Measurements from ENCODE around the gene ITIH3.

The ITIH3 gene

GRCh38 chr3:52843108-52843865, 48.7 kb downstream of the ITIH3 start:
- no peaks in the 10 kb centered on the region for H3K27me3 Mint-ChIP-seq
- CTCF ChIA-PET, result interaction anchor here (1.1 to 1.2 kb wide), 2 partner anchors 11 to 229 kb away, joined by 3 read pairs; no protein-coding TSS in a partner anchor
- no peaks in the 10 kb centered on the region for H3K9me3 Mint-ChIP-seq
- H3K27ac Mint-ChIP-seq, result no peak overlapping the region
- H3K4me1 Mint-ChIP-seq, result peaks cover 20% of the 10 kb centered on the region
- no peak for DNase-seq
- H3K4me3 Mint-ChIP-seq, result no peak overlapping the region
- peaks cover 8% of the 10 kb centered on the region for H3K36me3 Mint-ChIP-seq

- Mint-ChIP-seq H3K9me3 (no peaks in the 10 kb centered on the region), H3K27ac (no peak overlapping the region), H3K36me3 (peaks cover 8% of the 10 kb centered on the region)
Measured at GRCh38 chr3:52843881-52844280, 49.3 kb downstream of the ITIH3 start.

GRCh38 chr3:52844290-52844975, 49.8 kb downstream of the ITIH3 start:
- Mint-ChIP-seq H3K4me1 (peaks cover 9% of the 10 kb centered on the region), H3K36me3 (peaks cover 8% of the 10 kb centered on the region), H3K27ac (no peak overlapping the region), H3K27me3 (no peaks in the 10 kb centered on the region), H3K9me3 (no peaks in the 10 kb centered on the region), H3K4me3 (no peak overlapping the region)
- CTCF ChIA-PET, result interaction anchor here (1.1 to 1.2 kb wide), 3 partner anchors 88 to 227 kb away, joined by 3 to 4 read pairs (median 3); no protein-coding TSS in a partner anchor
- DNase-seq, result no peak

More at GRCh38 chr3:52843881-52844280, 49.3 kb downstream of the ITIH3 start:
- no peak for DNase-seq
- H3K4me3 Mint-ChIP-seq, result no peak overlapping the region
- H3K4me1 Mint-ChIP-seq, result peaks cover 14% of the 10 kb centered on the region
- CTCF ChIA-PET, result interaction anchor here (1.1 to 1.2 kb wide), 2 partner anchors 12 to 228 kb away, joined by 3 read pairs; no protein-coding TSS in a partner anchor
- no peaks in the 10 kb centered on the region for H3K27me3 Mint-ChIP-seq

- Mint-ChIP-seq H3K9me3 (no peaks in the 10 kb centered on the region), H3K27me3 (no peaks in the 10 kb centered on the region), H3K4me1 (peaks cover 4% of the 10 kb centered on the region), H3K36me3 (peaks cover 7% of the 10 kb centered on the region), H3K4me3 (no peak overlapping the region), H3K27ac (no peak overlapping the region)
- CTCF ChIA-PET, result interaction anchor here (1.1 to 1.8 kb wide), 4 partner anchors 13 to 226 kb away, joined by 3 to 4 read pairs (median 4); no protein-coding TSS in a partner anchor
- DNase-seq, result no peak
Measured at GRCh38 chr3:52845157-52845556, 50.6 kb downstream of the ITIH3 start.

- CTCF ChIA-PET, result interaction anchor here (1.0 to 1.8 kb wide), 6 partner anchors 13 to 225 kb away, joined by 3 to 5 read pairs (median 4); no protein-coding TSS in a partner anchor
- no peaks in the 10 kb centered on the region for H3K9me3 Mint-ChIP-seq
- H3K4me1 Mint-ChIP-seq, result peaks cover 4% of the 10 kb centered on the region
- peak; percentile 32 for DNase-seq
- no peak overlapping the region for H3K4me3 Mint-ChIP-seq
- H3K27me3 Mint-ChIP-seq, result no peaks in the 10 kb centered on the region
- H3K27ac Mint-ChIP-seq, result no peak overlapping the region
- H3K36me3 Mint-ChIP-seq, result peaks cover 6% of the 10 kb centered on the region
Measured at GRCh38 chr3:52845691-52846431, 51.3 kb downstream of the ITIH3 start.

GRCh38 chr3:52846432-52846965, 51.9 kb downstream of the ITIH3 start:
- H3K36me3 Mint-ChIP-seq, result peaks cover 5% of the 10 kb centered on the region
- no peaks in the 10 kb centered on the region for H3K9me3 Mint-ChIP-seq
- no peaks in the 10 kb centered on the region for H3K27me3 Mint-ChIP-seq
- no peak overlapping the region for H3K27ac Mint-ChIP-seq
- no peak overlapping the region for H3K4me3 Mint-ChIP-seq
- DNase-seq, result no peak
- peaks cover 4% of the 10 kb centered on the region for H3K4me1 Mint-ChIP-seq
- CTCF ChIA-PET, result interaction anchor here (0.9 to 2.5 kb wide), 5 partner anchors 8 to 225 kb away, joined by 3 to 9 read pairs (median 5); no protein-coding TSS in a partner anchor

- H3K27me3 Mint-ChIP-seq, result no peaks in the 10 kb centered on the region
- no peaks in the 10 kb centered on the region for H3K9me3 Mint-ChIP-seq
- H3K4me3 Mint-ChIP-seq, result no peak overlapping the region
- peak overlapping the region; percentile 45 for H3K27ac Mint-ChIP-seq
- peaks cover 6% of the 10 kb centered on the region for H3K36me3 Mint-ChIP-seq
- CTCF ChIA-PET, result interaction anchor here (0.9 to 2.5 kb wide), 5 partner anchors 9 to 88 kb away, joined by 3 to 9 read pairs (median 5); no protein-coding TSS in a partner anchor
- DNase-seq, result no peak
- peaks cover 4% of the 10 kb centered on the region for H3K4me1 Mint-ChIP-seq
Measured at GRCh38 chr3:52847241-52847640, 52.6 kb downstream of the ITIH3 start.

- peak overlapping the region; percentile 45 for H3K27ac Mint-ChIP-seq
- no peak overlapping the region for H3K4me3 Mint-ChIP-seq
- peaks cover 4% of the 10 kb centered on the region for H3K4me1 Mint-ChIP-seq
- H3K36me3 Mint-ChIP-seq, result peaks cover 7% of the 10 kb centered on the region
- no peak for DNase-seq
- no peaks in the 10 kb centered on the region for H3K9me3 Mint-ChIP-seq
- no peaks in the 10 kb centered on the region for H3K27me3 Mint-ChIP-seq
- CTCF ChIA-PET, result interaction anchor here (0.9 to 2.5 kb wide), 5 partner anchors 9 to 226 kb away, joined by 3 to 9 read pairs (median 3); no protein-coding TSS in a partner anchor
Measured at GRCh38 chr3:52847726-52848125, 53.1 kb downstream of the ITIH3 start.

GRCh38 chr3:52848617-52849016, 54.0 kb downstream of the ITIH3 start:
- CTCF ChIA-PET, result interaction anchor here (1.1 to 2.5 kb wide), 7 partner anchors 10 to 225 kb away, joined by 3 to 9 read pairs (median 4); no protein-coding TSS in a partner anchor
- H3K4me1 Mint-ChIP-seq, result peaks cover 4% of the 10 kb centered on the region
- no peak overlapping the region for H3K4me3 Mint-ChIP-seq
- H3K27ac Mint-ChIP-seq, result no peak overlapping the region
- H3K36me3 Mint-ChIP-seq, result peaks cover 7% of the 10 kb centered on the region
- DNase-seq, result no peak
- no peaks in the 10 kb centered on the region for H3K27me3 Mint-ChIP-seq
- no peaks in the 10 kb centered on the region for H3K9me3 Mint-ChIP-seq

GRCh38 chr3:52849656-52850055, 55.1 kb downstream of the ITIH3 start:
- H3K4me3 Mint-ChIP-seq, result no peak overlapping the region
- H3K36me3 Mint-ChIP-seq, result peaks cover 7% of the 10 kb centered on the region
- CTCF ChIA-PET, result interaction anchor here (1.1 to 2.2 kb wide), 4 partner anchors 11 to 224 kb away, joined by 3 to 8 read pairs (median 5); no protein-coding TSS in a partner anchor
- H3K9me3 Mint-ChIP-seq, result no peaks in the 10 kb centered on the region
- H3K27ac Mint-ChIP-seq, result no peak overlapping the region
- no peaks in the 10 kb centered on the region for H3K27me3 Mint-ChIP-seq
- peaks cover 4% of the 10 kb centered on the region for H3K4me1 Mint-ChIP-seq
- DNase-seq, result no peak

GRCh38 chr3:52851348-52851747, 56.8 kb downstream of the ITIH3 start:
- Mint-ChIP-seq H3K27ac (peak overlapping the region; percentile 56), H3K27me3 (no peaks in the 10 kb centered on the region), H3K36me3 (peaks cover 7% of the 10 kb centered on the region), H3K9me3 (no peaks in the 10 kb centered on the region), H3K4me1 (peaks cover 4% of the 10 kb centered on the region), H3K4me3 (no peak overlapping the region)
- peak; percentile 51 for DNase-seq
- CTCF ChIA-PET, result interaction anchor here (0.6 to 1.6 kb wide), 7 partner anchors 10 to 278 kb away, joined by 3 to 8 read pairs (median 4); no protein-coding TSS in a partner anchor

GRCh38 chr3:52852419-52852818, 57.8 kb downstream of the ITIH3 start:
- Mint-ChIP-seq H3K4me1 (no peaks in the 10 kb centered on the region), H3K27me3 (no peaks in the 10 kb centered on the region), H3K9me3 (no peaks in the 10 kb centered on the region), H3K27ac (no peak overlapping the region), H3K4me3 (no peak overlapping the region), H3K36me3 (peaks cover 7% of the 10 kb centered on the region)
- CTCF ChIA-PET, result interaction anchor here (1.5 to 2.5 kb wide), 2 partner anchors 20 to 220 kb away, joined by 3 to 8 read pairs; no protein-coding TSS in a partner anchor
- no peak for DNase-seq

GRCh38 chr3:52854013-52854412, 59.4 kb downstream of the ITIH3 start:
- no peak for DNase-seq
- CTCF ChIA-PET, result interaction anchor here (0.6 to 2.5 kb wide), 4 partner anchors 19 to 350 kb away, joined by 3 to 8 read pairs (median 4); no protein-coding TSS in a partner anchor
- no peak overlapping the region for H3K27ac Mint-ChIP-seq
- no peak overlapping the region for H3K4me3 Mint-ChIP-seq
- no peaks in the 10 kb centered on the region for H3K4me1 Mint-ChIP-seq
- peaks cover 7% of the 10 kb centered on the region for H3K36me3 Mint-ChIP-seq
- no peaks in the 10 kb centered on the region for H3K9me3 Mint-ChIP-seq
- H3K27me3 Mint-ChIP-seq, result no peaks in the 10 kb centered on the region
